ENCODE data around the gene MAP3K4.

MAP3K4 gene

GRCh38 chr6:161130967-161131766, 139.6 kb downstream of the MAP3K4 start:
- DNase-seq: no peak

GRCh38 chr6:161132384-161132783, 140.8 kb downstream of the MAP3K4 start:
- no peak for DNase-seq

GRCh38 chr6:161133963-161134362, 142.4 kb downstream of the MAP3K4 start:
- DNase-seq: no peak

GRCh38 chr6:161134550-161135298, 143.2 kb downstream of the MAP3K4 start:
- no peak for DNase-seq

- peak; percentile 73 to 76 for DNase-seq
These were observed 144.4 kb downstream of the MAP3K4 start for GRCh38 chr6:161135695-161136591.

GRCh38 chr6:161136655-161137054, 145.1 kb downstream of the MAP3K4 start:
- DNase-seq: no peak

- no peak for DNase-seq
These were observed 145.8 kb downstream of the MAP3K4 start for GRCh38 chr6:161137320-161137719.

- no peak for DNase-seq
These were observed 146.4 kb downstream of the MAP3K4 start for GRCh38 chr6:161137839-161138542.

GRCh38 chr6:161138543-161139303, 147.2 kb downstream of the MAP3K4 start:
- DNase-seq: no peak

- no peak for DNase-seq
These were observed 147.8 kb downstream of the MAP3K4 start for GRCh38 chr6:161139304-161139765.

- no peak for DNase-seq
These were observed 148.4 kb downstream of the MAP3K4 start for GRCh38 chr6:161139766-161140553.

GRCh38 chr6:161140554-161140875, 148.9 kb downstream of the MAP3K4 start:
- DNase-seq: no peak

- DNase-seq: no peak
These were observed 149.6 kb downstream of the MAP3K4 start for GRCh38 chr6:161141173-161141572.

GRCh38 chr6:161142957-161143296, 151.4 kb downstream of the MAP3K4 start:
- DNase-seq: no peak

GRCh38 chr6:161143663-161144430, 152.3 kb downstream of the MAP3K4 start:
- no peak for DNase-seq

GRCh38 chr6:161150136-161150535, 158.6 kb downstream of the MAP3K4 start:
- no peak for DNase-seq

GRCh38 chr6:161150566-161150965, 159.0 kb downstream of the MAP3K4 start:
- DNase-seq: no peak

- DNase-seq: no peak
These were observed 159.6 kb downstream of the MAP3K4 start for GRCh38 chr6:161151059-161151645.

- no peak for DNase-seq
These were observed 160.3 kb downstream of the MAP3K4 start for GRCh38 chr6:161151660-161152526.
